Tibial nerve (tissue), 4 donors: ENCODE results near the gene GABRB1. TPM values are rescaled to one million over a fixed set of nuclear protein-coding genes. Genes with fewer than 3 reads are reported as not detected.

Experiments used
- DNase-seq, 2 donors: peaks; one replicate each; pipeline ENCODE4 v3.0.0-alpha.2; 2019; ENCODE audit warnings: low spot score in 2 of 2
- H3K27ac ChIP-seq, 4 donors: fragments of 200-600 bp; sonication (generic) in 3 of 4; one replicate each; pipeline ENCODE4 v1.5.1; 2017 to 2019; ENCODE audit warnings: mild to moderate bottlenecking in 1 of 4
- H3K27me3 ChIP-seq, 2 donors: fragments of 200-600 bp; sonication (generic) in 1 of 2; one replicate each; pipeline versions ENCODE4 v1.5.1 to v1.6.0; 2017 to 2019
- H3K36me3 ChIP-seq, 3 donors: fragments of 200-600 bp; sonication (generic); one replicate each; pipeline ENCODE4 v1.5.1; 2018 to 2019
- H3K4me1 ChIP-seq, 4 donors: fragments of 200-600 bp; sonication (generic) in 3 of 4; one replicate each; pipeline ENCODE4 v1.5.1; 2017 to 2019
- H3K4me3 ChIP-seq, 4 donors: fragments of 200-600 bp; sonication (generic) in 3 of 4; one replicate each; pipeline ENCODE4 v1.5.1; 2017 to 2019; ENCODE audit warnings: mild to moderate bottlenecking in 1 of 4, moderate library complexity in 1 of 4
- H3K9me3 ChIP-seq, 4 donors: fragments of 200-600 bp; sonication (generic) in 3 of 4; one replicate each; pipeline ENCODE4 v1.5.1; 2017 to 2019
- CTCF ChIP-seq, 5 experiments: fragments of 200-600 bp in 3 of 5; fragments of 450-650 bp in 2 of 5; sonication (generic) in 3 of 5; IDR thresholded peaks; one replicate each; pipeline ENCODE4 v1.5.1; 2016 to 2019; ENCODE audit warnings: antibody characterized with exemption in 5 of 5, mild to moderate bottlenecking in 3 of 5, moderate library complexity in 2 of 5
- EP300 ChIP-seq, 2 donors: sonication (generic); formaldehyde crosslinking; IDR thresholded peaks; one replicate each; pipeline ENCODE4 v1.6.1; 2017; ENCODE audit warnings: antibody characterized with exemption in 2 of 2, mild to moderate bottlenecking in 1 of 2
- POLR2A ChIP-seq, 2 donors: fragments of 450-650 bp; IDR thresholded peaks; one replicate each; pipeline ENCODE4 v1.6.1; 2017; ENCODE audit warnings: antibody characterized with exemption in 2 of 2, mild to moderate bottlenecking in 2 of 2, moderate library complexity in 2 of 2
- WGBS, 2 donors: methylation state at CpG; one replicate each; pipeline ENCODE4 v1.1.5; 2018; 5-methylcytosine and 5-hydroxymethylcytosine counted together
- total RNA-seq, 4 donors: library from RNA; depleted of rRNA; stranded (reverse); fragments of >200 nt; gene quantifications; one replicate each; pipeline ENCODE4 v1.1.0, GENCODE V29; 2016

Gene GABRB1
- total RNA-seq, 4 donors from 2014 or later, result not detected

DNA sequence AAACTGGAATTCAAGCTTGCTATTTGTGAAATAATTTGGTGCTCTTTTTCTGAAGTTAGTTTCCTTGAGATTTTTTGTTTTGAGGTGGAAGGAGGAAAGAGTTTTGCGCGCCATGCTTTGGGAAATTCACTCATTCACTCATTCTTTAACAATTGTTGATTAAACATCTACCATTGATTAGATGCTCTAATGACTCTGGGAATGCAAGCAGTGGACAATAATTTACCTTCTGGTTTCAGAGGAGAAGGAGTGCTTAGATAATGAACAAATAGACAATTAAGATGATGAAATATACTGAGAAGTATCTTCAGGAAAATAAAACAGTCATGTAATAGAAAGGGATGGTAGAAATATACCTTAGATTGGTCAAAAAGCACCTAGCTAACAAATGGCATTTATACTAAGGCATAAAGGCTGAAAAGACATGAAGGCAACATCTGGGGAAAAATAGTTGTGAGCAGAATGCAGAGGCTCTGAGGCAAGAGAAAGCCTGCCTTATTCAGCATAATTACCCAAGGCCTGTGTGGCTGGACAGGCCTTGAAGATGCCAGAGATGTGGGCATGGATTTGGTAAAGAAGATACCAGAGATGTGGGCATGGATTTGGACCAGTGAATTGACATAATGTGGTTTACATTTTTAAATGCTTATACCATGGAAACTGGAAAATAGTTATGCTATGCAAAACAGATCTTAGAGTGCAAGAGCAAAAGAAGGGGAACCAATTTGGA is 434.9 kb downstream of the GABRB1 start:
- Histone ChIP-seq H3K27ac (no peak overlapping the region), H3K4me3 (no peak overlapping the region), H3K9me3 (no peaks in the 10 kb centered on the region), H3K36me3 (no peaks in the 10 kb centered on the region), H3K27me3 (no peaks in the 10 kb centered on the region), H3K4me1 (peaks cover 0 to 22% (median 4%) of the 10 kb centered on the region in 4 donors)
- no peak for DNase-seq
- WGBS, 2 donors, result 43 to 69% methylated on average over 2 of the region's 2 CpGs
- TF ChIP-seq EP300 (IDR thresholded peaks at IDR 0.05) (no peak), POLR2A (IDR thresholded peaks at IDR 0.05) (no peak), CTCF (IDR thresholded peaks at IDR 0.05) (no peak)

GRCh38 chr4:47468706-47469365 is 437.5 kb downstream of the GABRB1 start:
- no peaks in the 10 kb centered on the region for H3K27me3 ChIP-seq
- WGBS, 2 donors, result 87 to 92% methylated on average over 6 of the region's 6 CpGs

GRCh38 chr4:47469951-47470350 is 438.6 kb downstream of the GABRB1 start:
- DNase-seq, result no peak
- H3K27me3 ChIP-seq, result no peaks in the 10 kb centered on the region
- H3K4me1 ChIP-seq, result no peaks in the 10 kb centered on the region
- H3K27ac ChIP-seq, result no peak overlapping the region
- WGBS, 2 donors, result 69 to 75% methylated on average over 3 of the region's 3 CpGs
- H3K4me3 ChIP-seq, result no peak overlapping the region
- no peaks in the 10 kb centered on the region for H3K36me3 ChIP-seq
- no peaks in the 10 kb centered on the region for H3K9me3 ChIP-seq
- no peak for TF ChIP-seq CTCF (IDR thresholded peaks at IDR 0.05)
- TF ChIP-seq POLR2A (IDR thresholded peaks at IDR 0.05), result no peak
- TF ChIP-seq EP300 (IDR thresholded peaks at IDR 0.05), result no peak

More at GRCh38 chr4:47468706-47469365, 437.5 kb downstream of the GABRB1 start:
- no peaks in the 10 kb centered on the region for H3K36me3 ChIP-seq
- TF ChIP-seq POLR2A (IDR thresholded peaks at IDR 0.05) (no peak), CTCF (IDR thresholded peaks at IDR 0.05) (no peak), EP300 (IDR thresholded peaks at IDR 0.05) (no peak)
- H3K4me1 ChIP-seq, result peaks cover 0 to 5% (median 1%) of the 10 kb centered on the region in 4 donors
- no peak overlapping the region for H3K27ac ChIP-seq
- no peak for DNase-seq
- H3K9me3 ChIP-seq, result no peaks in the 10 kb centered on the region
- no peak overlapping the region for H3K4me3 ChIP-seq

DNA sequence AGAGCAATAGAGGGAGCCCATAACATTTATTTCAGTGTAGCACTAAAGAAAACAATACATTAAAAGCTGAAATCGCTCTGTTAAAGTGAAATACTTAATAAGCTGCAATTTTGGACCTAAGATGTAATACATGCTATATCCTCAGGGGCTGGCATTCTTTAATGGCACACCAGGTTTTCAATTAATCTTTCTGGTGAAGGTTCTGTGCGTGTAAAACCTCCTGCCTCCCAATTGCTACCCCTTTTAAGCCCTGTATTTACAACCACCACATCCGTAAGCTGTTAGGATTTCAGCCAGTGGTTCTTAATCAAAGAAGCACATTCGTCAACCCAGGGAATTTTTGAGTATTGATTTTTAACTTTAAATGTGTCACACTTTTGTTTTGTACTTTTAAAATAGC is 439.7 kb downstream of the GABRB1 start:
- no peak overlapping the region for H3K27ac ChIP-seq
- H3K27me3 ChIP-seq, result no peaks in the 10 kb centered on the region
- H3K9me3 ChIP-seq, result no peaks in the 10 kb centered on the region
- no peak overlapping the region for H3K4me3 ChIP-seq
- no peaks in the 10 kb centered on the region for H3K4me1 ChIP-seq
- DNase-seq, result no peak
- TF ChIP-seq CTCF (IDR thresholded peaks at IDR 0.05) (no peak), EP300 (IDR thresholded peaks at IDR 0.05) (no peak), POLR2A (IDR thresholded peaks at IDR 0.05) (no peak)
- WGBS, 2 donors, result 60% methylated on average over 4 of the region's 4 CpGs
- no peaks in the 10 kb centered on the region for H3K36me3 ChIP-seq

- H3K4me1 ChIP-seq, result no peaks in the 10 kb centered on the region
- H3K9me3 ChIP-seq, result no peaks in the 10 kb centered on the region
- 77 to 82% methylated on average over 2 of the region's 2 CpGs for WGBS, 2 donors
- H3K27ac ChIP-seq, result no peak overlapping the region
- TF ChIP-seq POLR2A (IDR thresholded peaks at IDR 0.05) (no peak), EP300 (IDR thresholded peaks at IDR 0.05) (no peak), CTCF (IDR thresholded peaks at IDR 0.05) (no peak)
- H3K36me3 ChIP-seq, result no peaks in the 10 kb centered on the region
- no peak for DNase-seq
- H3K27me3 ChIP-seq, result no peaks in the 10 kb centered on the region
- no peak overlapping the region for H3K4me3 ChIP-seq
Observed at GRCh38 chr4:47471591-47471990, 440.2 kb downstream of the GABRB1 start.
